IPS-NIHi11 (cell line): ENCODE data around the gene POLR2J2.
"Not testable (repeated sequence)": the region's sequence is repeated elsewhere in the genome, so short reads cannot be mapped to it uniquely, and the experiment has no call there.

Experiments
- DNase-seq: peaks from one replicate; pipeline ENCODE4 v3.0.0; 2012; ENCODE audit warnings: mixed read lengths, low spot score

POLR2J2 gene

GRCh38 chr7:102671956-102672307 is 469 bp upstream of the POLR2J2 start:
- DNase-seq: not testable (repeated sequence)

GRCh38 chr7:102667523-102667922 is 3.9 kb downstream of the POLR2J2 start:
- DNase-seq: not testable (repeated sequence)

GRCh38 chr7:102666850-102667249 is 4.6 kb downstream of the POLR2J2 start:
- not testable (repeated sequence) for DNase-seq

- DNase-seq: not testable (repeated sequence)
These were observed 6.7 kb downstream of the POLR2J2 start for GRCh38 chr7:102664765-102665164.

GRCh38 chr7:102649924-102650323 is 21.5 kb downstream of the POLR2J2 start, which contains the start of gene SPDYE2B:
SPDYE2B (plus strand) TSS chr7:102650319; CDS start chr7:102652349, 2,030 bp downstream.
- DNase-seq: not testable (repeated sequence)

GRCh38 chr7:102647813-102648212 is 23.6 kb downstream of the POLR2J2 start:
- not testable (repeated sequence) for DNase-seq

GRCh38 chr7:102643404-102643803 is 28.1 kb downstream of the POLR2J2 start:
- DNase-seq: not testable (repeated sequence)

- not testable (repeated sequence) for DNase-seq
These were observed 28.8 kb downstream of the POLR2J2 start, which contains the start of gene UPK3BL1 for GRCh38 chr7:102642691-102643090. UPK3BL1 (minus strand) TSS chr7:102642791; CDS start chr7:102642741, 50 bp downstream.

- not testable (repeated sequence) for DNase-seq
These were observed 32.6 kb downstream of the POLR2J2 start for GRCh38 chr7:102638848-102639247.

- DNase-seq: not testable (repeated sequence)
These were observed 34.5 kb downstream of the POLR2J2 start for GRCh38 chr7:102636956-102637355.

- not testable (repeated sequence) for DNase-seq
These were observed 36.1 kb downstream of the POLR2J2 start for GRCh38 chr7:102635354-102635753.

GRCh38 chr7:102634299-102634698 is 37.2 kb downstream of the POLR2J2 start:
- not testable (repeated sequence) for DNase-seq

GRCh38 chr7:102630622-102631021 is 40.8 kb downstream of the POLR2J2 start:
- not testable (repeated sequence) for DNase-seq

GRCh38 chr7:102627271-102627904 is 44.1 kb downstream of the POLR2J2 start:
- not testable (repeated sequence) for DNase-seq

GRCh38 chr7:102618122-102618521 is 53.3 kb downstream of the POLR2J2 start:
- DNase-seq: not testable (repeated sequence)

- not testable (repeated sequence) for DNase-seq
These were observed 54.8 kb downstream of the POLR2J2 start, which contains the start of gene RASA4 for GRCh38 chr7:102616507-102617125. RASA4 (minus strand) TSS chr7:102616756; CDS start chr7:102616689, 67 bp downstream.
